NCI-H2029 treated with DMSO at 0.1 percent for 48 hours (cell line): ENCODE results near the gene ASTL.

Source experiments
- DNase-seq: peaks from one replicate; lab custom pipeline; 2025; lab: John Stamatoyannopoulos, UW

Gene ASTL

DNA sequence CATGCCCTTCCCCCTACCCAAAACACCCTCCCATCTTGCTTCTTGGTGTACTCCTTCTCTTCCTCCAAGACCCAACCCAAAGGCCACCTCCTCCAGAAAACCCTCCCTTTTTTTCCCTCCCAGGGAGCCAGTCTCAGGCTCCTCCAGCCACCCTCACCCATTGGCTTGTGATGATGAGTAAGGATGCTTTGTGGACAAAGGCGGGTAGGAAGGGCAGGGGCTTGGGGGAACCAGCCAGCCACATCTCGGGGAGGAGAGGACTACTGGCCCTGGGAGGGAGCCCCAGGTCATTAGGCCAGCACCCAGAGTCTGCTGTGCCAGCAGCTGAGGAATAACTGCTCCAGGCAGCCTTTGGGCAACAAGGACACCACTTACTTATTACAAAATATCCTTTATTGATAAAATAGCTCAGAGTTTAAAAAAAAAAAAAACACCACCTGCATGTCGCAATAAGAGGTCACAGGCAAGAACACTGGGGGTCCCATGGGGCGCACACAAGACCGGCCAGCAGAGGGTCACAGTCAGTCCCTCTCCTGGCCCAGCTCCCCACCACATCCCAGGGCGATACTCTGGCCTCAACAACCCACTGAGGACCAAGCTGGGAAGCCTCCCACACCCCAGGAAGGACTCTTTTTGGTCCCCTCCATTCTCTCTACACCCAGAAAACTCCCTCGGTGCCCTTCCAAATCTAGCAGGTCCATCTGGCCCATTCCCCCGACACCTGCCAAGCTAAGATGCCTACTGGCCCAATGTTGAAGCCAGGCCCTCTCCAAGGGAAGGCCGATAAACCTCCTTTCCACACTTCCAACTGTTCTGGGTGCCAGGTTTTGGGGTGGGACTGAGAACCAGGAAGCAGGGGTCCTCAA, 25.6 kb downstream of the ASTL start:
- no peak for DNase-seq

DNA sequence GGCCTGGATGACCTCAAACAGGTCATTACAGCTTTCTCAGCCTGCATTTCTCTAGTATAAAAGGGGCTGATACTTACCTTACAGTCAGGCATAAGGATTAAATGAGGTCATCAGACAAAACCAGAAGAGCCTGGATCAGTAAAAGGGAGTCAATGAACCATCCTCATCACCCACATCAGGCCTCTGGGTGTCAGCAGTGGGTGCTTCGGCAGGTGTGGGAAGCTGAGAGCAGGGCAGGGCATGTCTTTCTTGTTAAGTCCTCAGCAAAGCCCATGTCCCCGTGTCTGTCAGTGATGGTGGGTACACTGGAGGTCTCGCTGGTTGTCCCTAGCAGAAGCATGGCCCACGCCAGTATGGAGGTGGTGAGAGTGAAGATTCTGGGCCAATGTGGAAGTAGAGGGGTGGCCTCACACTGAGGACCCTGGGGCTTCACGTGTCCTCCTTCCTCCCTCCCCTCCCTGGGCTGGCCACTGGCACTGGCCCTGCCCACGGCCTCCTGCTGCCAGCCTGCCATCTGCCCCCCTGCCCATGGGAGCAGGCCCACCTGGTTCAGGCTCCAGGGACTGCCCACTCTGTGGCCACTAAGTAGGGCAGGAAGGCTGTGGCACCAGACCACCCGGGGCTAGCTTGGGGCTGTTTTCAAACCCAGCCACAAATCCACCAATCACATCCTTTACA, 26.3 kb downstream of the ASTL start:
- no peak for DNase-seq

GRCh38 chr2:96111257-96111640, 27.1 kb downstream of the ASTL start:
- DNase-seq: no peak

- DNase-seq: no peak
Measured at GRCh38 chr2:96110621-96111256, 27.6 kb downstream of the ASTL start.

GRCh38 chr2:96109931-96110511, 28.3 kb downstream of the ASTL start:
- no peak for DNase-seq

GRCh38 chr2:96109361-96109680, 29.0 kb downstream of the ASTL start:
- DNase-seq: no peak

- DNase-seq: no peak
Measured at GRCh38 chr2:96108541-96109360, 29.6 kb downstream of the ASTL start.

- no peak for DNase-seq
Measured at GRCh38 chr2:96108151-96108540, 30.2 kb downstream of the ASTL start.

- DNase-seq: no peak
Measured at GRCh38 chr2:96107708-96108065, 30.6 kb downstream of the ASTL start.

DNA sequence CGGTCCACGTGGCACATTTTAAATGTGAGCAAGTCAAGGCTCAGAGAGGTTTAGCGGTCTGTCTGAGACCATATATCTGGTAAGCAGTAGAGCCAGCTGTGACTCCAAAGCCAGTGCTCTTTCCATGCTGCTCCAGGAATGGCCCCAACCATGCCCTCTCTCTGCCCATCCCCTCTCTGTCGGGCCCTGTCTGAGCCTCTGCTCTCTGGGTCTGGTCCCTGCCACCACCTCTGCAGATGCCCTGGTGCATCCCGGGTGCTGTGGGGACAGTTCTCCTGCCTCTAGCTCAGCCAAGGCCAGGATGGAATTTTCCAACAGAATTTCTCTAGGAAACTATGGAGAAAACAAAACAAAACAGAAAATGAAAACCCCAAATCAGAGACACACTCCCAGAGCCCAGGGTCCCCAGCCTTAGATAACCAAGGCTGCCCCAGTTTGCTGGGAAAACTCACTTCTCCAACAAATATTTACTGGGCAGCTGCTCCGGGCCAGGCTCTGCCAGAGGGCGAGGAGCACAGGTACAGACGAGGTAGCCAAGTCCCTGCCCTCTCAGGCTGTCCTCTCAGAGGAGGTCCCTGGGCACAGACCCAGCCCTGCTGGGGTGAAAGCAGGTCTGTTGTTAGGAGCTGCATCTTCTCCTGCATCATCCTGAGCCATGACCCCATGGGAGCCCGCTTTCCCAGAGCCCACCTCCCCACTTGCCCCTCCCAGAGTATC, 31.2 kb downstream of the ASTL start:
- DNase-seq: no peak

DNA sequence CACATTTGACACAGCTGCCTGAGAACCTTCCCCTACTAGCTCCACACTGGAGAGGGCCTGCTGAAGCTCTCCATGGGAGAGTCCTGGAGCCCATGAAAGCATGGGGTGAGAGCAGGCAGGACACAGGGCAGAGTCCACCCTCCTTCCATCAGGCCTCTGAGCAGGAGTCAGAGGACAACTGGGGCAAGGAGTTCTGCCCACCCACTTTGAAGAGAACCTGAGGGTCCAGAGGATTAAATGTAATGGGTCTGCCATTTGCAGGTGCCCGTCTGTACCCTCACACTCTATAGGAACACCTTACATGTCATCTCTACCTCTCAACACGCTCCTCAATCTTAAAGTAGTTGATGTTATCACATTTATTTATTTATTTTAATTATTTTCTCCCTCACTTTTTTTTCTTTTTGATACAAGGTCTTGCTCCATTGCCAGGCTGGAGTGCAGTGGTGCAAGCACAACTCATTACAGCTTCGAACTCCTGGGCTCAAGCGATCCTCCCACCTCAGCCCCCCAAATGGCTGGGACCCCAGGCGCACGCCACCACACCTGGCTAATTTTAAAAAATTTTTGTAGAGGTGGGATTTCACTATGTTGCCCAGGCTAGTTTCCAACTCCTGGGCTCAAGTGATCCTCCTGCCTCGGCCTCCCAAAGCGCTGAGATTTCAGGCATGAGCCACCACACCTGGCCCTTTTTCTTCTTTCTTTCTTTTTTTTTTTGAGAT, 32.1 kb downstream of the ASTL start:
- DNase-seq: no peak

GRCh38 chr2:96105152-96105915, 33.0 kb downstream of the ASTL start:
- DNase-seq: no peak

DNA sequence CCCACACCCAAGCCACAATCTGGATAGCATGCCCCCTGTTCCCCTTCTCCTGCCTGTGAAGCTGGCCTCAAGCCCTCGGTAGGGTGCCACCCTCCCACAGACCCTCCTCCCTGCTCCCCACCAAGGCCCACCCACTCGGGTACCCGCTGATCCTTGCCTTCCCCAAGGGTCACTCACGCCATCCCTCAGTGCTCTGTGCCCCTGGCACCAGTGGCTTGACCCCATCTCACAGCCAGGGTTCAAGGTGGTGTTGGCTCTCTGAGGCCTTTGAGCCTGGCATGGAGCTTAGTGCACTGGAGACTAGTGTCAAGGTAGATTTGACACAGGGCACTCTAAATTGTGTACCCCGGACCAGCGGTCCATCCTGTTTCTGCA, 33.8 kb downstream of the ASTL start:
- no peak for DNase-seq

- no peak for DNase-seq
Measured at GRCh38 chr2:96103761-96104486, 34.4 kb downstream of the ASTL start.

GRCh38 chr2:96103187-96103601, 35.1 kb downstream of the ASTL start:
- DNase-seq: no peak

- no peak for DNase-seq
Measured at GRCh38 chr2:96102596-96103186, 35.6 kb downstream of the ASTL start.

GRCh38 chr2:96100893-96101304, 37.4 kb downstream of the ASTL start:
- no peak for DNase-seq

GRCh38 chr2:96099861-96100798, 38.2 kb downstream of the ASTL start:
- DNase-seq: no peak
